ENCODE results near the gene PLA1A. TPM values are rescaled to one million over a fixed set of nuclear protein-coding genes. Genes with fewer than 3 reads are reported as not detected.

PLA1A gene
- total and polyA plus RNA-seq, 10 of the 15 experiments (the other 5 are each of a cell fraction or from before 2014, with no cell fraction given): 2.9 to 106 (median 4.8) TPM

GRCh38 chr3:119676771-119677640, 79.3 kb downstream of the PLA1A start, which contains the start of gene COX17 (continued):
- TF ChIP-seq E2F8 (IDR thresholded peaks at IDR 0.05; ENCODE audit: low read depth, partially characterized antibody): peak; percentile 92
- peak; percentile 46; the same call in 1 of the 2 replicates for TF ChIP-seq STAT1 (conservative IDR thresholded peaks at IDR 0.05)
- TF ChIP-seq RCOR1 (conservative IDR thresholded peaks at IDR 0.05; ENCODE audit: low read depth, low read length): no peak
- peak; percentile 83 for TF ChIP-seq TAF1 (IDR thresholded peaks at IDR 0.05; ENCODE audit: borderline replicate concordance, low read depth, low read length)
- no peak for TF ChIP-seq HDAC6 (IDR thresholded peaks at IDR 0.05; ENCODE audit: unreplicated experiment)
- TF ChIP-seq NR2C1 (IDR thresholded peaks at IDR 0.05): peak; percentile 99
- no peak for TF ChIP-seq YBX1 (IDR thresholded peaks at IDR 0.05)
- TF ChIP-seq HDAC2 (IDR thresholded peaks at IDR 0.05): no peak
- no peak; the same call in none of the 2 replicates for TF ChIP-seq MTA2 (IDR thresholded peaks at IDR 0.05; ENCODE audit: low read depth)
- TF ChIP-seq SIN3A (IDR thresholded peaks at IDR 0.05; ENCODE audit: low read depth, low read length): peak; percentile 90
- no peak for TF ChIP-seq CUX1 (IDR thresholded peaks at IDR 0.05; ENCODE audit: insufficient replicate concordance, low read depth, low read length)
- no peak for TF ChIP-seq ZNF217 (IDR thresholded peaks at IDR 0.05)
- TF ChIP-seq CBX3 (IDR thresholded peaks at IDR 0.05; ENCODE audit: borderline replicate concordance, low read depth): no peak
- no peak for TF ChIP-seq ZNF622 (IDR thresholded peaks at IDR 0.05)
- TF ChIP-seq ZBTB11 (CRISPR knock-in tag; IDR thresholded peaks at IDR 0.05): no peak
- peak in 1 of 2 experiments; percentile 55; a peak in 1 of 4 replicates for TF ChIP-seq ETV6 (conservative IDR thresholded peaks at IDR 0.05 in 1 of 2, IDR thresholded peaks at IDR 0.05 in 1 of 2; ENCODE audit: borderline replicate concordance in 1 of 2, low read depth in 1 of 2)
- peak; percentile 9; the same call in 1 of the 2 replicates for TF ChIP-seq HCFC1 (IDR thresholded peaks at IDR 0.05; ENCODE audit: low read length)
- TF ChIP-seq SMC3 (IDR thresholded peaks at IDR 0.05; ENCODE audit: borderline replicate concordance, low read length): no peak
- no peak for TF ChIP-seq SMAD1 (IDR thresholded peaks at IDR 0.05; ENCODE audit: low read depth, partially characterized antibody)

Measured in GM12878 (cell line).